GM21619 (cell line): ENCODE results near the gene ATG101.

ENCODE experiments used
- ATAC-seq: cut with Tn5 transposase; IDR thresholded peaks from one replicate; pipeline ENCODE4 v1.9.1; 2021; ENCODE audit not compliant: unreplicated experiment

ATG101 gene

DNA sequence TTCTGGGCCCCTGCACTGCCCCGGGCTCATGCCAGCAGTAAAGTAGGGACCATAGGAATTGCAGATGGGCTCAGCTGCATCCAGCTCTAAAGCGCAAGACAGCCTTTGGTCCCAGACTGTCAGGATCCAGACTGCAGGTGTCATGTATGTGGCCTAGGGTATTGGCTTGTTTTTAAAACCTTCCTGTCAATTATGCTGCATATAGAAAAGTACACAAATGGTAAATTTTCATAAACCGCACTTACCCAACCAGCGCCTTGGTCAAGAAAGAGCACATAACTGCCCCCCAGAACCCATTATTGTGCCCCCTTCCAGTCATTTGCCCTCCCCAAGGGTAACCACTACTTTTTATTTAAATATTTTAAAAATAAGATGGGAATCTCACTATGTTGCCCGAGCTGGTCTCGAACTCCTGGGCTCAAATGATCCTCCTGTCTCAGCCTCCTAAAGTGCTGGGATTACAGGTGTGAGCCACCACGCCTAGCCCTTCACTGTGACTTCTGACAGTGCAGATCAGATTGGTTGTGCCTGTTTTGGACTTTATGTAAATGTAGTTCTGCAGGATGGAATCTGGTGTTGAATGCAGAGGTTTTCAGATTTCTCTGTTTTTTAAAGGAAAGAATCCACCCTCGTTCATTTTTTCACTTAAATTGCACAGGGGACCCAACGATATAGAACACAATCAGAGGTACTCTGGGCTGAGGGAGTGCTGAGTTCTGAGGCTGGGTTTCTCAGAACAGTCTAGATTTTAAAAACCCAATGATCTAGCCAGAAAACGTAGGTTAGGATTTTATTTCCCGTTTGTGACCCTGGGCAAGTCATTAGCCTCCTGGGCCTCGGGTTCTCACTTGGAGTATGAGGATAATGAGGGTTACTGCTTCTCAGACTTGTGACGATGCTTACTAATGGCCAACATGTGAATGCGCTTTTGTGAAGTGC lies 11.9 kb upstream of the ATG101 start:
- no peak for ATAC-seq

DNA sequence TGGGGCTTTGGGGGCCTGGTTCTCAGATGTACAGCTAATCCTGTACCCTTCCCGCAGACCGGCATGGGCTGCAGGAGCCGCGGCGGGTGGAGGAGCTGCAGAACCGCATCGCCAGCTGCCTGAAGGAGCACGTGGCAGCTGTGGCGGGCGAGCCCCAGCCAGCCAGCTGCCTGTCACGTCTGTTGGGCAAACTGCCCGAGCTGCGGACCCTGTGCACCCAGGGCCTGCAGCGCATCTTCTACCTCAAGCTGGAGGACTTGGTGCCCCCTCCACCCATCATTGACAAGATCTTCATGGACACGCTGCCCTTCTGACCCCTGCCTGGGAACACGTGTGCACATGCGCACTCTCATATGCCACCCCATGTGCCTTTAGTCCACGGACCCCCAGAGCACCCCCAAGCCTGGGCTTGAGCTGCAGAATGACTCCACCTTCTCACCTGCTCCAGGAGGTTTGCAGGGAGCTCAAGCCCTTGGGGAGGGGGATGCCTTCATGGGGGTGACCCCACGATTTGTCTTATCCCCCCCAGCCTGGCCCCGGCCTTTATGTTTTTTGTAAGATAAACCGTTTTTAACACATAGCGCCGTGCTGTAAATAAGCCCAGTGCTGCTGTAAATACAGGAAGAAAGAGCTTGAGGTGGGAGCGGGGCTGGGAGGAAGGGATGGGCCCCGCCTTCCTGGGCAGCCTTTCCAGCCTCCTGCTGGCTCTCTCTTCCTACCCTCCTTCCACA lies 11.0 kb upstream of the ATG101 start:
- no peak for ATAC-seq

DNA sequence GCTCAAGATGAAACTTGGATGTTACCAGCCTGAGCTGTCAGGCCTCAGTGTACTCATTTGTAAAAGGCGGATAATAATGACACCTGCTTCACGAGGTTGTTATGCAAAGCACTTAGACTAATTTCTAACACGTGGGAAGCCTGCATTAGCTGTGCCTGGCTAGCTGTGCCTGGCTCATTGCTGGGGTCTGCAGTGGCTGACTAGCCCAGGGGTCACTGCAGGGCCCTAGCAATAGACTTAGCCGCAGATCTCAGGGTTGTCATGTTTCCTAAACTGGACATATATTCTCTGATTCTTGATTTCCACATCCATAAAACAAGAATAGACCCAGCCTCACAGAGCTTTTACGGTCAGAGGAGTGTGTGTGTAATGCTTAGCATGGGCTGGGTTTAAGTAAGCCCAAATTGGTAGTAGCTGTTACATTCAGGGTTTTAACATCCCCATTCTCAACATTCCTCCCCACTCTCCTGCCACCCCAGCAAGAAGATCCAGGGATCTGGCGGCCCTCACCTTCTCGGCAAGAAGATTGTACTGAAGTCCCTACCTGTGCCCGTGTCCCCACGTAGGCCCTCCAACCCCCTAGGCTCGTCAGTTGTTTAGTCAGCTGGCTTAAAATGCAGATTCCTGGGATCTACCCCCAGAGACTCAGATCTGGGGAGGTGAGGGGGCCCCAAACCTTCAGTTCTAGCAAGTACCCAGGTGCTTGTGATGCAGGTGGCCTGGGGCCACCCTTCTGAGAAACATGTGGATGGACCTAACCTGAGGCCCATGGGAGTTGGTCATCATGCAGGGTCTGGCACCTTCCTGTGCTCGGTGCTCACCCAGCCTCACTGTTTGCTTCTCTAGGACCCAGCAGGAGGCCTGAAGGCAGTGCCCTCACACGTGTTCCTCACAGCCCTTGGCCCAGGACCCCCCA lies 9.9 kb upstream of the ATG101 start:
- no peak for ATAC-seq

DNA sequence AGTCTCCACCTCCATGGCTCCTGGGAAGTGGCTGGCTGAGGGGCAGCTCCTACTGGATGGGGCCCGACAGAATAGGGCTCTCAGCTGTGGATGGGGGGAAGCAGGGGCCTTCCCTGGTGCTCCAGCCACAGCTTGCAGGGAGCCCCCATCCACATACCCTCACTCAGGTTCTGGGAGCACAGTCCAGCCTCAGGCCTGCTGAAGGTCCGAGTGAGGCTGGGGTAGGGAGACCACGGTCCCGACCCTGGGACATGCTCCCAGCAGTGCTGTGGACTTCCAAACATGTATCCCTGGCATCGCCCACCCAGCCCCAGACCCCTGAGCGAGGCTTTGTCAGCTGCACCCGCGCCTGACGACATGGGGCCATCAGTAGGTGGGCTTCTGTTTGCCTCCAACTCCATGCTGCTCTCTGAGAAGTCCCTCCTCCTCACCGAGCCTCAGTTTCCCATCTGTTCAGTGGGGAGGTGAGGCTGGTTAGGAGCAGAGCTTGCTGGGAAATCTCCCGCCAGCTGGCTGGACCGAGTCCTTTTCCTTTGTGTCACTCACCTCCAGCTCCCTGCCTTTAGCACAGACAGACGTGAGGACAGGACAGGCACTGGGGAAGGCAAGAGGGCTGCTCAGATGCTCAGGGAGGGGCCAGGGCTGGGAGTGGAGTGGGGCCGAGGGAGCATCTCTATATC lies 9.1 kb upstream of the ATG101 start:
- no peak for ATAC-seq

DNA sequence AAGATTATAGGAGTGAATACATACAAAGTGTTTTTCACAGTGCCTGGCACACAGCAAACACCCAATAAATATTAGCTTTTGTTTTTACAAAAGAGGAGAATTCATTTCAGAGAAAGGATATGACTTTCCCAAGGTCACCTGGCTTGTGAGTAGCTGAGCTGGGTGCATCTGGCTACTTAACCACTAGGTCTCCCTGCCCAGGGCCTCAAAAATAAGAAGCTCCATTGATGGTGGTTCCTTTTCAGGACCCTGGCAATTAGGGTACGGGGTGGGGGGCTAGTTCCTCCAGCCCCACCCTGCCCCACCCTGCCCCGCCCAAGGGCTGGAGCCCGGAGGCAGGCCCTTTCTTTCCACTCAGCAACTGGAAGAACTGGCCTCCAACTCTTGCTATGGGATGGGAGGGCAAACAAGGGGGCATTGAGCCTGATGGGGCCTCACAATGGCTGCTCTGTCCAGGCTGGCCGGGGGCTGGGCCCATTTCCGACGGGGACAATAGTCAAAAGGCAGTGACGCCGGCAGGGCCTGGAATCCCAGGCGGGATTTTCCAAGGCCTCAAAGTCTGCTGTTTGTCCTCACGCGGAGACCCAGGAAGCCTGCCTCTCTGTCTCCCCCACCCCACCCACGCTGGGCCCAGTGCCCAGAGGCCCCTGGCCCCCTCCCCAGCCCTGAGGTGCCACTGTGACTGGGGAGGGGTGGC lies 8.2 kb upstream of the ATG101 start:
- no peak for ATAC-seq

DNA sequence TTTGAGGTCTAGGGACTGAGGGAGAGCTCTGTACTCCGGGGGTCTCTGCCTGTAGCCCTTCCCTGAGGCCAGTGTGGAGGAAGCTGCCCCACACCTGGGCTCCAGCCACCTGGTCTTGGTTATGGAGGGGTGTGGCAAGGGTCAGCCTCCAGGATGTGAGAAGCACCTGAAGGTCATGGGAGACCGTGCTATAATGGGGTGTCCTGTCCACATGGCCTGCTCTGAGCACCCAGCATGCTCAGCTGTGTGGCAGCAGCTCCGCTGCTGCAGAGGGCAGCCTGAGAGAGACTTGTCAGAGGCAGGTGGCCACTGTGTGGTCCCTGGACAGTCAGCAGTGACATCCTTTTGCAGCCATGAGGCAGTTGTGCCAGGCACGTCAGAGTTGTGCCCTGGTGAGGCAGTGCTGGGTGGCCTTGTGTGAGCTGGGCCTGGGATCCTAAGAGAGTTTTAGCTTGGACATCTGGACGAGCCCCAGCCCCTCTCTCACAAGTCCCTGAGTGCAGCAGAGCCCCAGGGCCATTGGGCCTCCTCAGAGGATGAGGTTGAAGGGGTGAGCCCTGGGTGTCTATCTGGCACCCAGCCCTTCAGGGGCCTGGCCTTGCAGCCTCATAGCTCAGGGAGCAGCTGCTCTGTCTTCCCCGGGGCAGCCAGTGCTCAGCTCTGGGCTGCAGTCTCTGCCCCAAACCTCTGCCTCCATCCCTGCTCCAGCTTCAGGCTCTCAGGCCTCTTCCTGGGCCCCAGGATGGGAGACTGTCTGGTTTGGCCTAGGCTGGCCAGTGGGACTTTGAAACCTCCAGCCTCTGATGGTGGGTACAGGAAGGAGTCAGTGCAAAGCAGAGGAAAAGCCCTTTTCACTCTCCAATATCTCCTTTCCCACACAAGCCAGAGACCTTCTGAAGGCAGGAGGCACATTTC lies 7.4 kb upstream of the ATG101 start:
- no peak for ATAC-seq

DNA sequence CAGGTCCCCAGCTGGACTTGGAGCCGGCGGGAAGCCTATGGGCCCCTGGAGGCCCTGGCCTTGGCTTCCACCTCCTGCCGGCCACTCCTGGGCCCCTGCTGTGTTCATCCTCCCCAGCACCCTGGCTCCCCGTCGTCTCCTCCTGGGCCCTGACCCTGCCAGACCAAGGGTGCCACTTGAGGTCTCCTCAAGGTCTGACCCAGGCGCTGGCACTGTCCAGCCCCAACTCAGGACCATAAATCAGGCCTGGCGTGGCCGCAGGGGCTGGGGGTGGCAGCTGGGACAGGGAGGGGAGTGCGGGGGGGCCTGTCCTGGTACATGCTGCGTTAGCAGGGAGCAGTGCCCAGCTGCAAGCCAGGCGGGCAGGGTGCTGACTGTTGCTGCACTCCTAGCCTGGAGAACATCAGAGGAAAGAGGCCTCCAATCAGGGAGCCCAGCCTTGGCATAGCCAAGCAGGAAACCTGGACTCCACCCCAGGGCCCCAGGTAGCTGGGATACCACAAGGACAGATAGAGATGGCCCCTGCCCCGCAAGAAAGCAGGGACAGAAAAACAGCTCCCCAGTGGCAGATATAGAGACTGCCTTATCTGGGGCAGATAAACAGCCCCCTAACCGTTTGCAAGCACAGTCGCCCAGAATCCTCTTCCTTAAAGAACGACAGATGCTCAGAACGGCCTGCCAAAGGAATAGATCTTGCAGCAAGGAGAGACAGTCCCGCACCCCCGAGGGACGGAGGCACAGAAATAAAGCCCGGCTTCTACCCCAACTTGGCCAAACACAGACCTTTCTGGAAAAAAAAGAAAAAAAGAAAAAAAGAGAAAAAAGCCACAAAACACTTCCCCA lies 6.5 kb upstream of the ATG101 start:
- ATAC-seq: no peak

DNA sequence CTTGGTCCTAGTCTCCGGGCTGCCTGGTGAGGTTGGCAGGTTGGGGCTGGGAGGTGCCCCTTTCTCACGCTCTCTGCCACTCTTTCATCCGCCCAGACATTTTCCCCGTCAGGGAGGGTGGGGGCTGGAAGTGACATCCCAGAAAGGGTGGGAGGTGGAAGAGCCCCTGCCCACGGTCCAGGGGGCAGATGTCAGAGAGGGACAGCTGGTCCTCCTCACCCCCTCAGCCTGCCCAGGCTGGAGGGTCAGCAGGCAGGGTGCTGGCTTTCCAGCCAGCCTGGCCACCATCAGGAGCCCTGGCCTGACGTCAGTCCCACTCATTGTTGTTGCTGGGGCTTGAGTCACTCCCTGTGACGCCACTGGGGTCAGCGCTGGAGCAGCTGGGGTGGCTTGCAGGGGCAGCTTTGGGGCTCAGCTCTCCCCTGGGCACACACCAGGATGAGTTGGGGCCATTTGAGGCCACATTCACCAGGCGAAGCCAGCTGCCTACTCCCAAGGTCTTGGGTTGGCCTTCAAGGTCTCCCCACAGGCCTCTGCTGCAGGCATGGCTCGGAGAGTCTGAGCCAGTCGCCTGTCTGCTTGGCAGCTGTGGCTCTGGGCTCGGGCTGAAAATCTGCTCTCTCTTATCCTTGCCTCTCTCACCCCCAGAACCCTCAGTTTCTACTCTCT lies 5.7 kb upstream of the ATG101 start:
- ATAC-seq: no peak

DNA sequence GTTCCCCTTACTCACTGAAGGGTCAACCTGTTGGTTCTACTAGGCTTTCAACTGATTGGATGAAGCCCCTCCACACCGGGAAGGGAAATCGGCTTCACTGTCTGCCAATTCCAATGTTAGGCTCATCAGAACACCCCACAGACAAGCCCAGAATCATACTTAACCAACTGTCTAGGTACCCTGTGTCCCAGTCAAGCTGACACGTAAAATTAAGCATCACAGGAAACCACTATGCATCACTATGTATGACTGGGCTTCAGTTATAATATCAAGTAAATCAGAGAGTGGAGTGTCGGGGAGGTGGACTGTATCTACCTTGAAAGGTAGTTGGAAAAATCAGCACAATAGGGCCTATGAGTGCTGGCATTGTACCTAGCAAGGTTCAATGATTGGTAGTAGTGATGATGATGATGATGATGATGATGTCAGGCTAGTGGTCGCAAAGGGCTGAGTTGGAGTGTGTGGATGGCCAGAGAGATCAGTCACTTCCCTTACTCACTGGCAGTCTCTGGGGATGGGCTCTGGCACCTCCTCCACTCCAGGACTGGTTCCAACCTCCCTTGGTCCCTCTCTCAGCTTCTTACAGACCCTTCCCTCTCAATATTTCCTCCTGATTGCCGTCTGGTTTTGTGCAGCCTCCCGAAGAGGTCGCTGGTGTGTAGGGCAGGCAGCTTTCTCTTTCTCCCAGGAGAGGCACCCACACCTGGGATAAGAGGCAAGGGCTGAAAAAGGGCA lies 3.3 kb upstream of the ATG101 start:
- ATAC-seq: no peak

DNA sequence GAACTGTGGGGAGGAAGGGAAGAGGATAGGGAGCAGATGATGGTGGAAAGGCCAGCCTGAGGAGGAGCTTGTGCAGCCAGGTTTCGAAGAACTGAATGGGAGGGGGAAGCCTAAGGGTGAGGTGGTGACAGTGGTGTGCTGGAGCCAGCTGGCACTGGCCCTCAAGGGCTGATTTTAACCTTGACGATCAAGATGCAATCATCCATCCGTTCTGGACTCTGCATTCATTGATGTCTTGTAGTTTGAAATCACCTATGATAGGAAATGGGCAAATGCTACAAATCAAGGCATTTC lies 2.8 kb upstream of the ATG101 start:
- no peak for ATAC-seq

DNA sequence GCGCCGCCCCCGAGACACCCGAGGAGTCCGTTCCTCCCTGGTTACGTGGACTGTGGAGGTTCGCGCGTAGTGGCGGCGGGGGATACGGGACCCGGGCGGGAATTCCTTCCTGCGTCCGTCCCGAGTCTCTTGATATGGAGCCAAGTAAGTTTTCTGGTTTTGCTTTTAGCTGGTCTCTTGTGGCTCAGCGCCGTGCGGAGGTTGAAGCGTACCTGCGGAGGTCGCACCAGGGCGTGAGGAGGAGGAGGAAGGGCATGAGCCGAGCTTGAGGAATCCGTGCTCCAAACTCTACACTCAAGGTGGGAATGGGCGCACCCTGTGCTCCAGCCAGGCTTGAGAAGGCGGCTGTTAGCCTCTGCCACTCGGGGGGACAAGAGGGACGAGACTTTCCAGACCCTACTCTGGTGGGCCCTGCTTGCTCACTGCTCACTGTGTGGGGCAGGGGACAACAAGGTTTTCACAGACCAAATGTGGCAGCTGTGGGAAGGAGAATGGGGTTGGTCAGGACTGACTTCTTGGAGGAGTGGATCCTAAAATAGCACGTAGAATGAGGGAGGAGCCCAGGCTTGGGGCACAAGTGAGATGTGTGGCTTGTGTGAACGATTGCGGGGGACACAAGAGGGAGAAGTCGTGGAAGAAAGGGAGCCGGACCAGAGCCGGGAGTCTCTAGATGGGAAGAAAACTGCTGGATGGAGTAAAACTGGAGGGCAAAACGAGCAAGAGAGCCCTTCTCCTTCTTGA lies 577 bp downstream of the ATG101 start:
- peak; percentile 25 for ATAC-seq

DNA sequence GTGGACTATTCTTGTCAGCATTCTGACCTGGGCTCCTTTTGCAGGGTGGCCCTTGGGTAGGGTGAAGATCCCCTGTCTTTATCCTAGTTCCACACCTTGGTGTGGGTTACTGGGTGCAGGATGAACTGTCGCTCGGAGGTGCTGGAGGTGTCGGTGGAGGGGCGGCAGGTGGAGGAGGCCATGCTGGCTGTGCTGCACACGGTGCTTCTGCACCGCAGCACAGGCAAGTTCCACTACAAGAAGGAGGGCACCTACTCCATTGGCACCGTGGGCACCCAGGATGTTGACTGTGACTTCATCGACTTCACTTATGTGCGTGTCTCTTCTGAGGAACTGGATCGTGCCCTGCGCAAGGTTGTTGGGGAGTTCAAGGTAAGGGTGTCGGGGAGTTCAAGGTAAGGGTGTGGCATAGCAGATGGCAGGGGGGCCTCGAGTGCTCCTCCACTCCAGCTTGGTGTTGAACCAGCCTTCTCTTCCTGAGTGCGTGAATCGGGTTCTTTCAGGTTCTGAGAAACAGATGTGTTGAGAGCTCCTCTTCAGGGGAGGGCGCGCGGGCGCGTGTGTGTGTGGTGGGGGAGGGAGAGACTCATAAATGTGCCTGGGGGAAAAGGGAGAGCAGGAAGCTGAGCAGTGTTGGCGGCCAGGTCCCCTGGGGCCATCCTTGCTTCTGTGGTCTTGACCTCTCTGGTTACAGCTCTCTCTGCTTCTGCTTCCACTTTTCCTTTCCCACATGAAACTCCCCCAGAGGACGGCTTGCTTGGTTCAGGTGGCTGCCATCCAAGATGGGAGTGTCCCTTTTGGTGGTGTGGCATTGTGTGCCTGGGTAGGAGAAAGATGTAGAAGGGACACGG lies 4.0 kb downstream of the ATG101 start:
- ATAC-seq: no peak

DNA sequence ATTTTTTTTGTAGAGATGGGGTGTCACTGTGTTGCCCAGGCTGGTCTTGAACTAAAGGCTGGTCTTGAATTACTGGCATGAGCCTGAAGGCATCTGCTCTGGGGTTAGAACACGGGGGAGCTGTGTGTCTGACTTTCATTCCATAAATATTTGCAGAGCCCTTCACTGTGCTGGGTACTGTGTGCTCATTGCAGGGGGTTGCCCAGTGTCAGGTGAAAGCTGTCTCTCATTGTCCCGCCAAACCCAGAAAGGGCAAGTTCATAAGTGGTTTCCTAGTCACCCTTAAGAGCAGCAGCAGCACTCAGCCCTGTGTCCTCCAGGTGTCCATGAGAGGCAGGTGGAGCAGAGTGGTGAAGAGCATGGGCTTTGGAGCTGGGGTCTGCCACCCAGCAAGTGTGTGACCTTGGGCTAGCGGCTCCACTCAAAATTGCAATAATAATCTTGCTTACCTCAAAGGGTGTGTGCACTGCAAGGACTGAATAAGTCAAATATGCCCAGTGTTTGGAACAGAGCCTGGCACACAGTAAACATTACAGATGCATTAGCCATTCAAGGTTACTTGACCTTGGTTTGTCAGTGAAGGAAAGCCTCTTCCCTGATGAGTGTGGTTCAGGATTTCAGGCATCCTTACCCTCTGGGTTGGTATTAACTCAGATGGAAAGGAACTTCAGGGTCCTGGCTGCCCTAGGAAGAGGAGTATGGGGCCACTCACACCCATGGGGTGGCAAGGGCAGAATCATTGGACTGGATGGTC lies 5.4 kb downstream of the ATG101 start:
- ATAC-seq: no peak

DNA sequence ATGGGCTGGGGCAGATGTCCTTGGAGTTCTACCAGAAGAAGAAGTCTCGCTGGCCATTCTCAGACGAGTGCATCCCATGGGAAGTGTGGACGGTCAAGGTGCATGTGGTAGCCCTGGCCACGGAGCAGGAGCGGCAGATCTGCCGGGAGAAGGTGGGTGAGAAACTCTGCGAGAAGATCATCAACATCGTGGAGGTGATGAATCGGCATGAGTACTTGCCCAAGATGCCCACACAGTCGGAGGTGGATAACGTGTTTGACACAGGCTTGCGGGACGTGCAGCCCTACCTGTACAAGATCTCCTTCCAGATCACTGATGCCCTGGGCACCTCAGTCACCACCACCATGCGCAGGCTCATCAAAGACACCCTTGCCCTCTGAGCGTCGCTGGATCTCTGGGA lies 7.0 kb downstream of the ATG101 start:
- no peak for ATAC-seq

DNA sequence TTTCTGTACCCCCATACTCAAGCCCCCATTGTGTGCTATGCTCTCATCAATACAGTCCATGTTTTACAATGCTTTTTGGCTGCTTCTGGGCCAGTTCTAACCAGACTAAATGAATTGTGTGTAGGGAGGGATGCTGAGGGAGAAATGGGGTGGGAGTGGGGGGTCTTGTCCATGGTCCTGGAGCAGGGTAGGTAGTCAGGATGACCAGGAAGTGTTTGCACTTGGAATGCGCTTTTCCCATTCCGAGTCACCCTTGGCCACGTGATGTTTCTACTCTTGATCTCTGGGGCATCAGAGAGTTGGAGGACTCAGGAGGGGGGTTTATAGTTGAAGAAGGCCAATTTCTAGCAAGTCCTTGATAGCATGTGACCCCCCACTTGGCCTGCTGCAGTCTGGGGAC lies 8.5 kb downstream of the ATG101 start:
- ATAC-seq: no peak
